RWPE1 (cell line): Measurements from ENCODE around the gene RUVBL1.

Experiments used
- CTCF ChIA-PET: fragments of 350-600 bp; sonication (Branson Sonifier 250); formaldehyde crosslinking; extraction: SDS; loops from one replicate; lab custom pipeline; 2021; lab: Yijun Ruan, JAX
- POLR2A ChIA-PET: fragments of 400-600 bp; formaldehyde crosslinking; extraction: SDS; loops from one replicate; lab custom pipeline; 2020; ENCODE audit warnings: antibody characterized with exemption; ENCODE audit not compliant: low non-redundant PET; lab: Yijun Ruan, JAX
- DNase-seq: peaks from one replicate; pipeline ENCODE4 v3.0.0; 2012; ENCODE audit warnings: low spot score
- H3K27ac ChIP-seq: fragments of 450-650 bp; 2 replicates; pipeline ENCODE4 v1.5.1; 2017
- CTCF ChIP-seq: fragments of 450-650 bp; conservative IDR thresholded peaks from 2 replicates; pipeline ENCODE4 v1.5.1; 2017; ENCODE audit warnings: low read depth, mild to moderate bottlenecking

The RUVBL1 gene

GRCh38 chr3:128143496-128143895 lies 19.9 kb upstream of the RUVBL1 start:
- CTCF ChIA-PET, result interaction anchor here (0.6 kb wide), 1 partner anchor 68 kb away, joined by 3 read pairs; no protein-coding TSS in a partner anchor
- H3K27ac ChIP-seq, result no peak overlapping the region
- TF ChIP-seq CTCF, result no peak
- no peak for DNase-seq
- POLR2A ChIA-PET, result no interaction called here

DNA sequence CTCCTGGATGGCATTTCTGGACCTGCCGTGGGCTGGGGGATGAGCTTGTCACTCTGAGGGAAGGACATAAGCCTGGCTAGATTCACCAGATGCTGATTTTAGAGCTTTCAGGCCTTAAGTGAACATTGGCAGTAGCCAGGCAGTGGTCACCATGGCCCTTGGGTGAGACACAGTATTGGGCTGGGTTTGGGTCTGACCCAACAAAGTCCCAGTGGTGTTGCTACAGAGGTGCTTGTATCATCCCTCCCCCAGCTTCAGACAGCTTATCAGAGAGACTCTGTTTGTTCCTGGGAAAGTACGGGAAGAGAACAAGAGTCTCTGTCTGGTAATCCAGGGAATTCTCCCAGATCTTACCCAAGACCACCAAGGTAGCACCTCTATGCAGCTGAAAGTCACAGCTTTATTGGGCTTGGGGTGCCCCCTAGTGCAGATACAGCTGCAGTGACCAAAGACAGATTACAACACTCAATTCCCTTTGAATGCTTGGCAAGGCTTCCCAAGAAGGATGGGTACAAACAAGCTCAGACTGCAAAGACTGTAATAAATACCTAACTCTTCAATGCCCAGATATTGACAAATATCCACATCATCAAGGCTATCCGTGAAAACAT lies 9.8 kb upstream of the RUVBL1 start:
- peak; percentile 30; the same call in 1 of the 2 replicates for TF ChIP-seq CTCF
- ChIA-PET POLR2A (no interaction called here), CTCF (interaction anchor here (0.5 to 1.4 kb wide), 8 partner anchors 10 to 1142 kb away, joined by 3 to 10 read pairs (median 3); partner anchors contain the start of gene RUVBL1)
- no peak for DNase-seq
- no peak overlapping the region for H3K27ac ChIP-seq

DNA sequence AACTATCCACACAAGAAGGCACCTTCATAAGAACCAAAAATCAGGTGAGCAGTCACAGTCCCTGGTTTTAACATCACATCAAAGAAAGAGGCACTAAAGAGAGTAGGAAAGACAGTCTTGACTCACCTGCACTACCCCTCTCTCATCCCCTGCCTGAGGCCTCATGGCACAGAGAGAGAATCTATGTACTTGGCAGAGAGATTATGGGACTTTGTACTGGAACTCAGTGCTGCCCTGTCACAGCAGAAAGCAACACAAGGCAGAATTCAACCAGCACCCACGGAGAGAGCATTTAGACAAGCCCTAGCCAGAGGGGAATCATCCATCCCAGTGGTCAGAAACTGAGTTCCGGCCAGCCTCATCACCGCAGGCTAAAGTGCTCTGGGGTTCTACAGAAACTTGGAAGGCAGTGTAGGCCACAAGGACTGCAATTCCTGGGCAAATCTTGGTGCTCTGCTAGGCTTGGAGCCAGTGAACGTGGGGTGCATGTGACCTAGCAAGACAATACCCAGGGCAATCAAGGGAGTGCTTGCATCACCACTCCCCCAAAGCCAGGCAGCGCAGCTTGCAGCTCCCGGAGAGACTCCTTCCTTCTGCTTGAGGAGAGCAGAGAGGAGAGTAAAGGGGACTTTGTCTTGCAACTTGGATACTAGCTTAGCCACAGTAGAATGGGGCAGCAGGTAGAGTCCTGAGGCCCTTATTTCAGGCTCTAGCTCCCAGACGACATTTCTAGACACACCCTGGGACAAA lies 8.5 kb upstream of the RUVBL1 start:
- CTCF ChIA-PET, result interaction anchor here (0.8 kb wide), 1 partner anchor 9 kb away, joined by 3 read pairs; the partner anchor contains the start of gene RUVBL1
- POLR2A ChIA-PET, result no interaction called here
- no peak for TF ChIP-seq CTCF
- H3K27ac ChIP-seq, result no peak overlapping the region
- DNase-seq, result no peak

- TF ChIP-seq CTCF, result no peak
- no peak for DNase-seq
- POLR2A ChIA-PET, result no interaction called here
- no peak overlapping the region for H3K27ac ChIP-seq
- CTCF ChIA-PET, result no interaction called here
These were observed 4.6 kb upstream of the RUVBL1 start for GRCh38 chr3:128128251-128128650.

GRCh38 chr3:128127236-128127635 lies 3.6 kb upstream of the RUVBL1 start:
- TF ChIP-seq CTCF, result no peak
- H3K27ac ChIP-seq, result no peak overlapping the region
- ChIA-PET CTCF (no interaction called here), POLR2A (interaction anchor here (0.6 kb wide), 1 partner anchor 27 kb away, joined by 4 read pairs; no protein-coding TSS in a partner anchor)
- DNase-seq, result no peak

DNA sequence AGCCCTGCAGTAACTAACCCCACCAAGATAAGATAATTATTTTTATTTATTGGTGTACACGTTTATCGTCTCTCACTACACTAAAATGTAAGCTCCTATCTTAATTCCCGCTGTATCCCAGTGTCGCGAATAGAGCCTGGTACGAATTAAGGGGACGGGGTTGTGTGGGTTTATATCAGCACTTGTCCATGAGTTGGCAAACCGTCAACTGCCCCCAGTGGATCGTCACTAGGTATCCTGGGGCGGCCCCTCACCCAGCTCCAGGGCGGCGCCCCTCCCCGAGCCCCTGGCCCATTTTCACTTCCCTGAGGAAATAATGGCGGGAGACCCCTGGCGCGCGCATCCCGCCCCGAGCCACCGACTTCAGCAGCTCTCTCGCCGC lies 465 bp downstream of the RUVBL1 start:
- CTCF ChIA-PET, result interaction anchor here (0.7 to 1.4 kb wide), 3 partner anchors 10 to 494 kb away, joined by 3 read pairs; no protein-coding TSS in a partner anchor
- POLR2A ChIA-PET, result interaction anchor here (1.3 to 1.7 kb wide), 2 partner anchors 19 to 30 kb away, joined by 4 to 6 read pairs; partner anchors contain the start of gene EEFSEC
- H3K27ac ChIP-seq, result peak overlapping the region; percentile 71
- no peak for DNase-seq
- TF ChIP-seq CTCF, result no peak
